K562 (cell line): ENCODE data around the gene HDAC10. TPM values are rescaled to one million over a fixed set of nuclear protein-coding genes. Genes with fewer than 3 reads are reported as not detected.

Experiments used
- ATAC-seq: fragments of 200-7000 bp; cut with Tn5 transposase; 3 replicates; pipeline ENCODE4 v1.9.1; 2020; ENCODE audit warnings: moderate library complexity
- BruUV-seq: library from RNA; stranded (reverse); fragments of 400-500 nt; replicated peaks from 2 replicates; lab custom pipeline; 2021; lab: Mats Ljungman, UMichigan
- CTCF ChIA-PET: fragments of 300-600 bp; formaldehyde crosslinking; extraction: SDS; loops from one replicate; lab custom pipeline; 2021; ENCODE audit warnings: low intra/inter-chr PET ratio; lab: Yijun Ruan, JAX
- POLR2A ChIA-PET: fragments of 300-600, 350-650 bp; sonication (Branson Sonifier 250); formaldehyde crosslinking; extraction: SDS; loops from one replicate; lab custom pipeline; 2021; ENCODE audit warnings: antibody characterized with exemption, inconsistent platforms; lab: Yijun Ruan, JAX
- DNase-seq, 4 experiments: peaks; one replicate each; pipeline versions ENCODE4 v3.0.0 to v3.0.0-alpha.2; 2011 to 2018; ENCODE audit warnings: low spot score in 3 of 4, mixed read lengths in 3 of 4; ENCODE audit errors: extremely low read depth in 1 of 4
- FAIRE-seq: peaks from 2 replicates; lab custom pipeline; 2011; peaks lifted over from hg19 to GRCh38; lab: Jason Lieb, UNC
- H2AFZ ChIP-seq: 2 replicates; pipeline ENCODE4 v1.6.0; 2011; ENCODE audit warnings: low read depth, low read length, control low read depth, inconsistent platforms
- H3K27ac ChIP-seq: fragments of 200-600 bp; 3 replicates; pipeline ENCODE4 v1.8.0; 2011; ENCODE audit warnings: low read depth, mild to moderate bottlenecking, control low read depth, inconsistent platforms, low read length, moderate library complexity, mixed read lengths; ENCODE audit errors: extremely low read depth
- H3K27me3 ChIP-seq, 2 experiments: fragments of 300-600 bp in 1 of 2; 2 replicates in 1 of 2; 3 replicates in 1 of 2; pipeline versions ENCODE4 v1.6.0 to v1.8.0; 2011; ENCODE audit warnings: inconsistent platforms in 2 of 2, low read length in 2 of 2, mild to moderate bottlenecking in 1 of 2, mixed read lengths in 1 of 2, moderate library complexity in 1 of 2; ENCODE audit not compliant: control insufficient read depth in 2 of 2, insufficient read depth in 2 of 2
- H3K36me3 ChIP-seq: fragments of 300-600 bp; 3 replicates; pipeline ENCODE4 v1.8.0; 2011; ENCODE audit warnings: mild to moderate bottlenecking, low read length, inconsistent platforms; ENCODE audit not compliant: control insufficient read depth, insufficient read depth
- H3K4me1 ChIP-seq, 2 experiments: fragments of 200-600 bp in 1 of 2; replicated peaks in 1 of 2; 2 replicates in 1 of 2; 3 replicates in 1 of 2; pipeline versions ENCODE4 v1.5.1 to v1.8.0; 2011; ENCODE audit warnings: inconsistent platforms in 2 of 2, low read length in 2 of 2, mild to moderate bottlenecking in 1 of 2, mixed read lengths in 1 of 2, moderate library complexity in 1 of 2; ENCODE audit not compliant: control insufficient read depth in 2 of 2, insufficient read depth in 2 of 2
- H3K4me2 ChIP-seq: 2 replicates; pipeline ENCODE4 v1.6.1; 2011; ENCODE audit warnings: low read length, control low read depth, inconsistent platforms, mixed read lengths; ENCODE audit not compliant: insufficient read depth
- H3K4me3 ChIP-seq: fragments of 200-600 bp; sonication (generic), shearing (Covaris generic); 2 replicates; pipeline ENCODE4 v1.5.1; 2016; ENCODE audit warnings: control low read depth, inconsistent platforms
- H3K79me2 ChIP-seq: fragments of 200-600 bp; 3 replicates; pipeline ENCODE4 v1.8.0; 2011; ENCODE audit warnings: low read length, inconsistent platforms; ENCODE audit not compliant: control insufficient read depth, insufficient read depth
- H3K9ac ChIP-seq, 2 experiments: 2 replicates each; pipeline versions ENCODE4 v1.6.0 to v1.6.1; 2011; ENCODE audit warnings: low read depth in 2 of 2, low read length in 2 of 2, control low read depth in 1 of 2, inconsistent platforms in 1 of 2, mild to moderate bottlenecking in 1 of 2, mixed read lengths in 1 of 2; ENCODE audit not compliant: insufficient read depth in 1 of 2
- H3K9me1 ChIP-seq: one replicate; pipeline ENCODE4 v1.6.0; 2011; ENCODE audit warnings: inconsistent platforms, mild to moderate bottlenecking, low read length, moderate library complexity; ENCODE audit not compliant: control insufficient read depth, insufficient read depth
- H3K9me3 ChIP-seq: replicated peaks from 2 replicates; pipeline ENCODE4 v1.5.1; 2011; ENCODE audit warnings: low read depth, low read length, inconsistent platforms; ENCODE audit not compliant: control insufficient read depth, insufficient read depth
- H4K20me1 ChIP-seq: replicated peaks from 2 replicates; pipeline ENCODE4 v1.6.1; 2011; ENCODE audit warnings: low read length, inconsistent platforms, mixed read lengths; ENCODE audit not compliant: control insufficient read depth, insufficient read depth
- HEY1 ChIP-seq: fragments of 250-450 bp; sonication (Bioruptor Pico); IDR thresholded peaks from 2 replicates; pipeline ENCODE4 v1.5.0; 2020; ENCODE audit warnings: mild to moderate bottlenecking, moderate library complexity, borderline replicate concordance
- HNRNPL ChIP-seq: fragments of 200-400 bp; formaldehyde crosslinking; IDR thresholded peaks from 2 replicates; pipeline ENCODE4 v1.6.1; 2017; ENCODE audit warnings: low read depth, mild to moderate bottlenecking, low read length
- HNRNPUL1 ChIP-seq: fragments of 200-400 bp; formaldehyde crosslinking; IDR thresholded peaks from 2 replicates; pipeline ENCODE4 v1.6.1; 2017; ENCODE audit warnings: low read length
- POLR2G ChIP-seq: fragments of 200-400 bp; formaldehyde crosslinking; IDR thresholded peaks from 2 replicates; pipeline ENCODE4 v1.6.1; 2017; ENCODE audit warnings: low read depth, mild to moderate bottlenecking, antibody characterized with exemption, low read length, moderate library complexity
- PRPF4 ChIP-seq: fragments of 200-400 bp; formaldehyde crosslinking; IDR thresholded peaks from one replicate; pipeline ENCODE4 v1.6.1; 2017; ENCODE audit warnings: low read length, low read depth, mild to moderate bottlenecking; ENCODE audit not compliant: insufficient read depth, poor library complexity, severe bottlenecking
- RBM22 ChIP-seq: fragments of 200-400 bp; formaldehyde crosslinking; IDR thresholded peaks from 2 replicates; pipeline ENCODE4 v1.6.1; 2018; ENCODE audit warnings: low read length, low read depth; ENCODE audit not compliant: poor library complexity, severe bottlenecking
- WGBS: fragments of 100-300 bp; shearing (Covaris generic); methylation state at CpG from one replicate; pipeline ENCODE4 v1.1.6; 2016; ENCODE audit warnings: low coverage, mixed read lengths; ENCODE audit not compliant: insufficient coverage; ENCODE audit errors: missing lambda C conversion rate; 5-methylcytosine and 5-hydroxymethylcytosine counted together
- in situ Hi-C: fragments of 300-500 bp; cut with MboI; formaldehyde crosslinking; loops from 4 replicates; pipeline ENCODE4 v1.15.0; 2018; ENCODE audit warnings: inconsistent platforms, mixed read lengths
- intact Hi-C: fragments of 100-400 bp; cut with micrococcal nuclease; formaldehyde crosslinking; loops from 2 replicates; pipeline ENCODE4 v1.14.2; 2022
- polyA plus RNA-seq, 8 experiments: library from polyadenylated mRNA; depleted of rRNA in 4 of 8; stranded (reverse) in 5 of 8; unstranded in 3 of 8; fragments of >200 nt; fragmentation: Nextera tagmentation in 2 of 8; fragmentation: Illumina TruSeq in 1 of 8; extraction: Ambion mirVana in 2 of 8; extraction: Trizol in 1 of 8; gene quantifications; 2 replicates each; pipeline versions ENCODE4 v1.2.1 to v1.2.3, GENCODE V29; 2011 to 2014; ENCODE audit warnings: inconsistent platforms in 1 of 8, missing spikeins in 1 of 8
- total RNA-seq, 7 experiments: library from RNA; depleted of rRNA in 6 of 7; stranded (reverse); fragments of >200 nt in 6 of 7; fragmentation: Illumina TruSeq in 2 of 7; extraction: Trizol in 2 of 7; gene quantifications; 2 replicates each; pipeline versions ENCODE4 v1.2.1 to v1.2.3, GENCODE V29; 2011 to 2021; ENCODE audit warnings: low replicate concordance in 1 of 7
- TF ChIP-seq, protein P1 (sequence below): fragments of 250-450 bp; sonication (Bioruptor Pico); IDR thresholded peaks from 2 replicates; pipeline ENCODE4 v1.4.0; 2020
- TF ChIP-seq, protein P2 (sequence below): sonication (generic); formaldehyde crosslinking; IDR thresholded peaks from 2 replicates; pipeline ENCODE4 v1.8.1; 2023; ENCODE audit warnings: mild to moderate bottlenecking, missing genetic modification reagents
- TF ChIP-seq, protein P3 (sequence below), 3 experiments: IDR thresholded peaks in 2 of 3; conservative IDR thresholded peaks in 1 of 3; 2 replicates each; pipeline ENCODE4 v1.5.1; 2011 to 2012; ENCODE audit warnings: low read length in 3 of 3, mild to moderate bottlenecking in 3 of 3, control low read depth in 2 of 3, improper control_type of control experiment in 1 of 3, inconsistent platforms in 1 of 3, low read depth in 1 of 3, mixed read lengths in 1 of 3, moderate library complexity in 1 of 3; ENCODE audit not compliant: insufficient read depth in 2 of 3

HDAC10 gene
- total and polyA plus RNA-seq, 9 of the 15 experiments (the other 6 are each of a cell fraction or from before 2014, with no cell fraction given), result 0.10 to 44.2 (median 6.5) TPM

DNA sequence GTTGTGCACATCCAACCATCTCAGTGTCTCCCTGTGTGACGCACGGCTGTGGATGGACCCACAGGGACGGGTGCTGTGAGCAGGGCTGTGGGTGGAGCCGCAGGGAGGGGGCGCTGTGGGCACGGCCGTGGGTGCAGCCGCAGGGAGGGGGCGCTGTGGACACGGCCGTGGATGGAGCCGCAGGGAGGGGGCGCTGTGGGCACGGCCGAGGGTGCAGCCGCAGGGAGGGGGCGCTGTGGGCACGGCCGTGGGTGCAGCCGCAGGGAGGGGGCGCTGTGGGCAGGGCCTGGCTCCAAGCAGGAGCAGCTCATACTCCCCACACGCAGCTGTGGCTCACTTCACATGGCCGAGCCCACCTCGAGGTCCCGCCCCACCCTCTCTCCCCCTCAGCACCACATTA is 25.1 kb upstream of the HDAC10 start:
- H3K4me3 ChIP-seq, result no peak overlapping the region
- intact Hi-C loops (no loop called here), in situ Hi-C loops (no loop called here)
- no peak overlapping the region for H3K4me2 ChIP-seq
- TF ChIP-seq, protein P1, sequence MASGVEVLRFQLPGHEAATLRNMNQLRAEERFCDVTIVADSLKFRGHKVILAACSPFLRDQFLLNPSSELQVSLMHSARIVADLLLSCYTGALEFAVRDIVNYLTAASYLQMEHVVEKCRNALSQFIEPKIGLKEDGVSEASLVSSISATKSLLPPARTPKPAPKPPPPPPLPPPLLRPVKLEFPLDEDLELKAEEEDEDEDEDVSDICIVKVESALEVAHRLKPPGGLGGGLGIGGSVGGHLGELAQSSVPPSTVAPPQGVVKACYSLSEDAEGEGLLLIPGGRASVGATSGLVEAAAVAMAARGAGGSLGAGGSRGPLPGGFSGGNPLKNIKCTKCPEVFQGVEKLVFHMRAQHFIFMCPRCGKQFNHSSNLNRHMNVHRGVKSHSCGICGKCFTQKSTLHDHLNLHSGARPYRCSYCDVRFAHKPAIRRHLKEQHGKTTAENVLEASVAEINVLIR (CRISPR knock-in tag), result no peak
- peak; percentile 80 for TF ChIP-seq HNRNPL
- TF ChIP-seq, protein P2, sequence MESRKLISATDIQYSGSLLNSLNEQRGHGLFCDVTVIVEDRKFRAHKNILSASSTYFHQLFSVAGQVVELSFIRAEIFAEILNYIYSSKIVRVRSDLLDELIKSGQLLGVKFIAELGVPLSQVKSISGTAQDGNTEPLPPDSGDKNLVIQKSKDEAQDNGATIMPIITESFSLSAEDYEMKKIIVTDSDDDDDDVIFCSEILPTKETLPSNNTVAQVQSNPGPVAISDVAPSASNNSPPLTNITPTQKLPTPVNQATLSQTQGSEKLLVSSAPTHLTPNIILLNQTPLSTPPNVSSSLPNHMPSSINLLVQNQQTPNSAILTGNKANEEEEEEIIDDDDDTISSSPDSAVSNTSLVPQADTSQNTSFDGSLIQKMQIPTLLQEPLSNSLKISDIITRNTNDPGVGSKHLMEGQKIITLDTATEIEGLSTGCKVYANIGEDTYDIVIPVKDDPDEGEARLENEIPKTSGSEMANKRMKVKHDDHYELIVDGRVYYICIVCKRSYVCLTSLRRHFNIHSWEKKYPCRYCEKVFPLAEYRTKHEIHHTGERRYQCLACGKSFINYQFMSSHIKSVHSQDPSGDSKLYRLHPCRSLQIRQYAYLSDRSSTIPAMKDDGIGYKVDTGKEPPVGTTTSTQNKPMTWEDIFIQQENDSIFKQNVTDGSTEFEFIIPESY (CRISPR knock-in tag), result peak; percentile 82
- peak; percentile 74 for TF ChIP-seq PRPF4
- 0 out of 2 replicates have a peak, but pooled peaks have one; percentile 16 for TF ChIP-seq POLR2G
- peak; percentile 47 for TF ChIP-seq RBM22
- TF ChIP-seq HNRNPUL1, result no peak
- no peak for TF ChIP-seq HEY1
- TF ChIP-seq, protein P3, sequence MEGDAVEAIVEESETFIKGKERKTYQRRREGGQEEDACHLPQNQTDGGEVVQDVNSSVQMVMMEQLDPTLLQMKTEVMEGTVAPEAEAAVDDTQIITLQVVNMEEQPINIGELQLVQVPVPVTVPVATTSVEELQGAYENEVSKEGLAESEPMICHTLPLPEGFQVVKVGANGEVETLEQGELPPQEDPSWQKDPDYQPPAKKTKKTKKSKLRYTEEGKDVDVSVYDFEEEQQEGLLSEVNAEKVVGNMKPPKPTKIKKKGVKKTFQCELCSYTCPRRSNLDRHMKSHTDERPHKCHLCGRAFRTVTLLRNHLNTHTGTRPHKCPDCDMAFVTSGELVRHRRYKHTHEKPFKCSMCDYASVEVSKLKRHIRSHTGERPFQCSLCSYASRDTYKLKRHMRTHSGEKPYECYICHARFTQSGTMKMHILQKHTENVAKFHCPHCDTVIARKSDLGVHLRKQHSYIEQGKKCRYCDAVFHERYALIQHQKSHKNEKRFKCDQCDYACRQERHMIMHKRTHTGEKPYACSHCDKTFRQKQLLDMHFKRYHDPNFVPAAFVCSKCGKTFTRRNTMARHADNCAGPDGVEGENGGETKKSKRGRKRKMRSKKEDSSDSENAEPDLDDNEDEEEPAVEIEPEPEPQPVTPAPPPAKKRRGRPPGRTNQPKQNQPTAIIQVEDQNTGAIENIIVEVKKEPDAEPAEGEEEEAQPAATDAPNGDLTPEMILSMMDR (IDR thresholded peaks at IDR 0.05 in 2 of 3, conservative IDR thresholded peaks at IDR 0.05 in 1 of 3; ENCODE audit: insufficient read depth in 2 of 3, low read depth in 1 of 3, low read length in 3 of 3), result peak; percentile 44 to 99 (median 76); a peak in 4 of 6 replicates
- BruUV-seq, result no TSS peak
- H3K9ac ChIP-seq, result no peak overlapping the region
- ChIA-PET CTCF (interaction anchor here (0.6 to 2.4 kb wide), 4 partner anchors 51 to 67 kb away, joined by 3 to 8 read pairs (median 4); partner anchors contain the start of genes DENND6B and PPP6R2), POLR2A (no interaction called here)
- no peaks in the 10 kb centered on the region for H3K79me2 ChIP-seq
- no peaks in the 10 kb centered on the region for H3K27me3 ChIP-seq
- DNase-seq (peak in 2 of 4 experiments; percentile 21 to 41), FAIRE-seq (no peak), ATAC-seq (peak; percentile 32)
- H2AFZ ChIP-seq, result no peak overlapping the region
- H4K20me1 ChIP-seq, result no peaks in the 10 kb centered on the region
- peaks cover 0 to 41% of the 10 kb centered on the region in 2 experiments; a peak in 3 of 5 replicates for H3K4me1 ChIP-seq
- 77% methylated on average over 18 of the region's 25 CpGs for WGBS
- no peak overlapping the region for H3K27ac ChIP-seq
- peaks cover 37% of the 10 kb centered on the region; the same call in 1 of the 3 replicates for H3K36me3 ChIP-seq
- H3K9me1 ChIP-seq, result no peaks in the 10 kb centered on the region
- no peaks in the 10 kb centered on the region for H3K9me3 ChIP-seq
